UCSD-AML1 (cell line): ENCODE measurements around the gene CFLAR.
"Not testable (repeated sequence)": the region's sequence is repeated elsewhere in the genome, so short reads cannot be mapped to it uniquely, and the experiment has no call there.

Experiments used
- DNase-seq: peaks from one replicate; lab custom pipeline; 2025; ENCODE audit not compliant: unreplicated experiment; lab: John Stamatoyannopoulos, UW

Gene CFLAR

GRCh38 chr2:201144101-201145051 lies 28.4 kb downstream of the CFLAR start:
- DNase-seq: no peak

GRCh38 chr2:201148434-201148990 lies 32.5 kb downstream of the CFLAR start:
- no peak for DNase-seq

- no peak for DNase-seq
Observed at GRCh38 chr2:201149064-201149820, 33.3 kb downstream of the CFLAR start.

GRCh38 chr2:201149821-201150165 lies 33.8 kb downstream of the CFLAR start:
- DNase-seq: not testable (repeated sequence)

- DNase-seq: no peak
Observed at GRCh38 chr2:201150454-201151020, 34.6 kb downstream of the CFLAR start.

- DNase-seq: no peak
Observed at GRCh38 chr2:201151127-201151981, 35.4 kb downstream of the CFLAR start.

GRCh38 chr2:201152517-201152916 lies 36.6 kb downstream of the CFLAR start:
- DNase-seq: no peak

GRCh38 chr2:201152999-201153815 lies 37.2 kb downstream of the CFLAR start:
- no peak for DNase-seq

- no peak for DNase-seq
Observed at GRCh38 chr2:201154615-201155399, 38.8 kb downstream of the CFLAR start.

- no peak for DNase-seq
Observed at GRCh38 chr2:201156036-201156435, 40.1 kb downstream of the CFLAR start.

GRCh38 chr2:201156640-201157039 lies 40.7 kb downstream of the CFLAR start:
- no peak for DNase-seq

- DNase-seq: peak; percentile 57
Observed at GRCh38 chr2:201157694-201158093, 41.7 kb downstream of the CFLAR start.

GRCh38 chr2:201158111-201158929 lies 42.4 kb downstream of the CFLAR start:
- DNase-seq: peak; percentile 80

GRCh38 chr2:201164166-201164565 lies 48.2 kb downstream of the CFLAR start:
- DNase-seq: no peak

- no peak for DNase-seq
Observed at GRCh38 chr2:201167546-201167945, 51.6 kb downstream of the CFLAR start.

- DNase-seq: not testable (repeated sequence)
Observed at GRCh38 chr2:201168496-201168895, 52.5 kb downstream of the CFLAR start.

- DNase-seq: no peak
Observed at GRCh38 chr2:201171259-201171814, 55.4 kb downstream of the CFLAR start.

GRCh38 chr2:201172279-201172678 lies 56.3 kb downstream of the CFLAR start:
- no peak for DNase-seq
